Liver (tissue), 9 donors: ENCODE data around the gene NFATC2. TPM values are rescaled to one million over a fixed set of nuclear protein-coding genes. Genes with fewer than 3 reads are reported as not detected.
A peak's percentile ranks its signal among the peaks of the same experiment; 100 is the strongest.

ENCODE experiments used
- DNase-seq: peaks from one replicate; pipeline ENCODE4 v3.0.0-alpha.2; 2017; ENCODE audit warnings: low spot score
- H3K27ac ChIP-seq, 2 donors: one replicate each; pipeline ENCODE4 v1.7.0; 2013; ENCODE audit warnings: inconsistent platforms in 2 of 2, low read length in 2 of 2, control low read depth in 1 of 2, low read depth in 1 of 2, mild to moderate bottlenecking in 1 of 2
- H3K27me3 ChIP-seq, 4 donors: one replicate each; pipeline versions ENCODE4 v1.6.1 to v1.7.0; 2013; ENCODE audit warnings: low read length in 3 of 4, inconsistent platforms in 1 of 4, mild to moderate bottlenecking in 1 of 4, moderate library complexity in 1 of 4; ENCODE audit not compliant: control insufficient read depth in 4 of 4, insufficient read depth in 4 of 4
- H3K36me3 ChIP-seq, 4 donors: one replicate each; pipeline versions ENCODE4 v1.6.1 to v1.7.0; 2013; ENCODE audit warnings: low read length in 3 of 4, mild to moderate bottlenecking in 3 of 4, low read depth in 1 of 4, moderate library complexity in 1 of 4; ENCODE audit not compliant: control insufficient read depth in 4 of 4, insufficient read depth in 3 of 4
- H3K4me1 ChIP-seq, 4 donors: one replicate each; pipeline versions ENCODE4 v1.6.1 to v1.7.0; 2013; ENCODE audit warnings: low read length in 3 of 4, mild to moderate bottlenecking in 3 of 4, moderate library complexity in 1 of 4; ENCODE audit not compliant: control insufficient read depth in 4 of 4, insufficient read depth in 4 of 4
- H3K4me3 ChIP-seq, 3 donors: one replicate each; pipeline versions ENCODE4 v1.6.1 to v1.7.0; 2013; ENCODE audit warnings: low read length in 3 of 3, control low read depth in 1 of 3, low read depth in 1 of 3, mild to moderate bottlenecking in 1 of 3
- H3K9ac ChIP-seq, 2 donors: one replicate each; pipeline ENCODE4 v1.7.0; 2013; ENCODE audit warnings: low read length in 2 of 2, mild to moderate bottlenecking in 2 of 2, moderate library complexity in 2 of 2, control low read depth in 1 of 2, low read depth in 1 of 2
- H3K9me3 ChIP-seq, 4 donors: one replicate each; pipeline versions ENCODE4 v1.6.1 to v1.7.0; 2013; ENCODE audit warnings: low read length in 3 of 4; ENCODE audit not compliant: control insufficient read depth in 4 of 4
- EGR1 ChIP-seq, 2 donors: IDR thresholded peaks; 2 replicates each; pipeline ENCODE4 v1.6.1; 2016 to 2018; ENCODE audit warnings: antibody characterized with exemption in 2 of 2, low read depth in 2 of 2
- FOXA1 ChIP-seq: IDR thresholded peaks from 2 replicates; pipeline ENCODE4 v1.6.1; 2016; ENCODE audit warnings: antibody characterized with exemption
- FOXA2 ChIP-seq: IDR thresholded peaks from 2 replicates; pipeline ENCODE4 v1.6.1; 2016; ENCODE audit warnings: antibody characterized with exemption
- GABPA ChIP-seq, 2 donors: IDR thresholded peaks in 1 of 2; conservative IDR thresholded peaks in 1 of 2; 2 replicates each; pipeline ENCODE4 v1.6.1; 2016; ENCODE audit warnings: antibody characterized with exemption in 2 of 2, mild to moderate bottlenecking in 1 of 2, moderate library complexity in 1 of 2
- HNF4A ChIP-seq, 2 donors: conservative IDR thresholded peaks; 2 replicates each; pipeline ENCODE4 v1.6.1; 2016; ENCODE audit warnings: antibody characterized with exemption in 2 of 2, mild to moderate bottlenecking in 2 of 2
- HNF4G ChIP-seq: IDR thresholded peaks from 2 replicates; pipeline ENCODE4 v1.6.1; 2016; ENCODE audit warnings: antibody characterized with exemption
- JUND ChIP-seq, 2 donors: IDR thresholded peaks; 2 replicates each; pipeline ENCODE4 v1.6.1; 2016; ENCODE audit warnings: antibody characterized with exemption in 2 of 2
- NR2F2 ChIP-seq: IDR thresholded peaks from 2 replicates; pipeline ENCODE4 v1.6.1; 2016; ENCODE audit warnings: antibody characterized with exemption
- RAD21 ChIP-seq, 2 donors: IDR thresholded peaks; 2 replicates each; pipeline ENCODE4 v1.6.1; 2016; ENCODE audit warnings: antibody characterized with exemption in 2 of 2, mild to moderate bottlenecking in 2 of 2
- SP1 ChIP-seq: IDR thresholded peaks from 2 replicates; pipeline ENCODE4 v1.6.1; 2018; ENCODE audit warnings: antibody characterized with exemption, mild to moderate bottlenecking
- TAF1 ChIP-seq: conservative IDR thresholded peaks from 2 replicates; pipeline ENCODE4 v1.6.1; 2016; ENCODE audit warnings: antibody characterized with exemption, mild to moderate bottlenecking
- WGBS: extraction: QIAGEN DNeasy Blood & Tissue Kit; methylation state at CpG from one replicate; pipeline ENCODE4 v1.1.7; 2013; 5-methylcytosine and 5-hydroxymethylcytosine counted together
- polyA plus RNA-seq, 2 donors: library from polyadenylated mRNA; stranded (reverse) in 1 of 2; unstranded in 1 of 2; fragments of 200-250 nt in 1 of 2; fragments of >200 nt in 1 of 2; fragmentation: Nextera tagmentation in 1 of 2; extraction: Ambion mirVana in 1 of 2; gene quantifications; one replicate each; pipeline versions ENCODE4 v1.2.1 to v1.2.3, GENCODE V29; 2013 to 2015
- total RNA-seq, 2 donors: library from RNA; depleted of rRNA; stranded (reverse); fragments of >200 nt; gene quantifications; one replicate each; pipeline ENCODE4 v1.2.3, GENCODE V29; 2014
- TF ChIP-seq, protein P1 (sequence below): IDR thresholded peaks from 2 replicates; pipeline ENCODE4 v1.6.1; 2016; ENCODE audit warnings: antibody characterized with exemption
- TF ChIP-seq, protein P2 (sequence below): IDR thresholded peaks from 2 replicates; pipeline ENCODE4 v1.6.1; 2016; ENCODE audit warnings: antibody characterized with exemption, mild to moderate bottlenecking
- TF ChIP-seq, protein P3 (sequence below): IDR thresholded peaks from 2 replicates; pipeline ENCODE4 v1.6.1; 2016; ENCODE audit warnings: antibody characterized with exemption
- TF ChIP-seq, protein P4 (sequence below): fragments of 150-350 bp; IDR thresholded peaks from 2 replicates; pipeline ENCODE4 v1.5.1; 2017; ENCODE audit warnings: improper control_type of control experiment, low read depth, low read length; ENCODE audit not compliant: missing input control
- donor health status: healthy.
- donor health status: healthy.
- donor health status: healthy.
- donor health status: healthy.
- donor health status: healthy.

Gene NFATC2
- total and polyA plus RNA-seq, 4 donors = 1.2 to 6.7 (median 2.6) TPM

DNA sequence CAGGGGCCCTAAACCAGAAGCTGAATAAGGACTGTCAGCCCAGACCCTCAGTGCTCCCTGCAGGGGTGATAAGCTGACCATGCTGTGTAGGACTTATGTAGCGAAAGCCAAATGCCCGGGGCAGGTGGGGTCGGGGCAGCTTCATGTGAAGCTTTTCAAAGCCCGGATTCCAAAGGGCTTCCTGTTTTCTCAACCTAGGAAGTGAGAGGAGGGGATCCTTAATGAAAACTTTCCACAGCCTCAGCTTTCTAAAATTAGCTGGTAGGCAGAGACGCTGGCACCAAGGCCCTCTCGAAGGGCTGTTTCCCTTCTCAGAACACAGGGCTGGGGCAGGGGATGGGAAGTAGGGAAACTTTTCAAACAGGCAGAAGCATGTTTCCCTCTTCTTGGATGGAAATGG is 148.9 kb downstream of the NFATC2 start:
- Histone ChIP-seq H3K4me1 (peaks cover 11 to 38% (median 30%) of the 10 kb centered on the region in 4 donors), H3K9ac (no peak overlapping the region), H3K9me3 (no peaks in the 10 kb centered on the region), H3K27me3 (no peaks in the 10 kb centered on the region), H3K27ac (no peak overlapping the region), H3K4me3 (no peak overlapping the region), H3K36me3 (peaks cover 0 to 4% (median under 1%) of the 10 kb centered on the region in 4 donors)
- no peak for DNase-seq
- TF ChIP-seq SP1 (peak; percentile 39), FOXA1 (no peak), RAD21 (IDR thresholded peaks at IDR 0.05) (no peak), JUND (IDR thresholded peaks at IDR 0.05) (no peak), NR2F2 (peak; percentile 87), FOXA2 (no peak), HNF4G (no peak), HNF4A (conservative IDR thresholded peaks at IDR 0.05) (no peak), TAF1 (no peak)
- TF ChIP-seq, protein P1, sequence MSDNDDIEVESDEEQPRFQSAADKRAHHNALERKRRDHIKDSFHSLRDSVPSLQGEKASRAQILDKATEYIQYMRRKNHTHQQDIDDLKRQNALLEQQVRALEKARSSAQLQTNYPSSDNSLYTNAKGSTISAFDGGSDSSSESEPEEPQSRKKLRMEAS = no peak
- TF ChIP-seq, protein P2, sequence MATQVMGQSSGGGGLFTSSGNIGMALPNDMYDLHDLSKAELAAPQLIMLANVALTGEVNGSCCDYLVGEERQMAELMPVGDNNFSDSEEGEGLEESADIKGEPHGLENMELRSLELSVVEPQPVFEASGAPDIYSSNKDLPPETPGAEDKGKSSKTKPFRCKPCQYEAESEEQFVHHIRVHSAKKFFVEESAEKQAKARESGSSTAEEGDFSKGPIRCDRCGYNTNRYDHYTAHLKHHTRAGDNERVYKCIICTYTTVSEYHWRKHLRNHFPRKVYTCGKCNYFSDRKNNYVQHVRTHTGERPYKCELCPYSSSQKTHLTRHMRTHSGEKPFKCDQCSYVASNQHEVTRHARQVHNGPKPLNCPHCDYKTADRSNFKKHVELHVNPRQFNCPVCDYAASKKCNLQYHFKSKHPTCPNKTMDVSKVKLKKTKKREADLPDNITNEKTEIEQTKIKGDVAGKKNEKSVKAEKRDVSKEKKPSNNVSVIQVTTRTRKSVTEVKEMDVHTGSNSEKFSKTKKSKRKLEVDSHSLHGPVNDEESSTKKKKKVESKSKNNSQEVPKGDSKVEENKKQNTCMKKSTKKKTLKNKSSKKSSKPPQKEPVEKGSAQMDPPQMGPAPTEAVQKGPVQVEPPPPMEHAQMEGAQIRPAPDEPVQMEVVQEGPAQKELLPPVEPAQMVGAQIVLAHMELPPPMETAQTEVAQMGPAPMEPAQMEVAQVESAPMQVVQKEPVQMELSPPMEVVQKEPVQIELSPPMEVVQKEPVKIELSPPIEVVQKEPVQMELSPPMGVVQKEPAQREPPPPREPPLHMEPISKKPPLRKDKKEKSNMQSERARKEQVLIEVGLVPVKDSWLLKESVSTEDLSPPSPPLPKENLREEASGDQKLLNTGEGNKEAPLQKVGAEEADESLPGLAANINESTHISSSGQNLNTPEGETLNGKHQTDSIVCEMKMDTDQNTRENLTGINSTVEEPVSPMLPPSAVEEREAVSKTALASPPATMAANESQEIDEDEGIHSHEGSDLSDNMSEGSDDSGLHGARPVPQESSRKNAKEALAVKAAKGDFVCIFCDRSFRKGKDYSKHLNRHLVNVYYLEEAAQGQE = no peak
- TF ChIP-seq, protein P3, sequence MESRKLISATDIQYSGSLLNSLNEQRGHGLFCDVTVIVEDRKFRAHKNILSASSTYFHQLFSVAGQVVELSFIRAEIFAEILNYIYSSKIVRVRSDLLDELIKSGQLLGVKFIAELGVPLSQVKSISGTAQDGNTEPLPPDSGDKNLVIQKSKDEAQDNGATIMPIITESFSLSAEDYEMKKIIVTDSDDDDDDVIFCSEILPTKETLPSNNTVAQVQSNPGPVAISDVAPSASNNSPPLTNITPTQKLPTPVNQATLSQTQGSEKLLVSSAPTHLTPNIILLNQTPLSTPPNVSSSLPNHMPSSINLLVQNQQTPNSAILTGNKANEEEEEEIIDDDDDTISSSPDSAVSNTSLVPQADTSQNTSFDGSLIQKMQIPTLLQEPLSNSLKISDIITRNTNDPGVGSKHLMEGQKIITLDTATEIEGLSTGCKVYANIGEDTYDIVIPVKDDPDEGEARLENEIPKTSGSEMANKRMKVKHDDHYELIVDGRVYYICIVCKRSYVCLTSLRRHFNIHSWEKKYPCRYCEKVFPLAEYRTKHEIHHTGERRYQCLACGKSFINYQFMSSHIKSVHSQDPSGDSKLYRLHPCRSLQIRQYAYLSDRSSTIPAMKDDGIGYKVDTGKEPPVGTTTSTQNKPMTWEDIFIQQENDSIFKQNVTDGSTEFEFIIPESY = no peak
- TF ChIP-seq, protein P4, sequence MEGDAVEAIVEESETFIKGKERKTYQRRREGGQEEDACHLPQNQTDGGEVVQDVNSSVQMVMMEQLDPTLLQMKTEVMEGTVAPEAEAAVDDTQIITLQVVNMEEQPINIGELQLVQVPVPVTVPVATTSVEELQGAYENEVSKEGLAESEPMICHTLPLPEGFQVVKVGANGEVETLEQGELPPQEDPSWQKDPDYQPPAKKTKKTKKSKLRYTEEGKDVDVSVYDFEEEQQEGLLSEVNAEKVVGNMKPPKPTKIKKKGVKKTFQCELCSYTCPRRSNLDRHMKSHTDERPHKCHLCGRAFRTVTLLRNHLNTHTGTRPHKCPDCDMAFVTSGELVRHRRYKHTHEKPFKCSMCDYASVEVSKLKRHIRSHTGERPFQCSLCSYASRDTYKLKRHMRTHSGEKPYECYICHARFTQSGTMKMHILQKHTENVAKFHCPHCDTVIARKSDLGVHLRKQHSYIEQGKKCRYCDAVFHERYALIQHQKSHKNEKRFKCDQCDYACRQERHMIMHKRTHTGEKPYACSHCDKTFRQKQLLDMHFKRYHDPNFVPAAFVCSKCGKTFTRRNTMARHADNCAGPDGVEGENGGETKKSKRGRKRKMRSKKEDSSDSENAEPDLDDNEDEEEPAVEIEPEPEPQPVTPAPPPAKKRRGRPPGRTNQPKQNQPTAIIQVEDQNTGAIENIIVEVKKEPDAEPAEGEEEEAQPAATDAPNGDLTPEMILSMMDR = no peak
- 70% methylated on average over 6 of the region's 6 CpGs for WGBS

DNA sequence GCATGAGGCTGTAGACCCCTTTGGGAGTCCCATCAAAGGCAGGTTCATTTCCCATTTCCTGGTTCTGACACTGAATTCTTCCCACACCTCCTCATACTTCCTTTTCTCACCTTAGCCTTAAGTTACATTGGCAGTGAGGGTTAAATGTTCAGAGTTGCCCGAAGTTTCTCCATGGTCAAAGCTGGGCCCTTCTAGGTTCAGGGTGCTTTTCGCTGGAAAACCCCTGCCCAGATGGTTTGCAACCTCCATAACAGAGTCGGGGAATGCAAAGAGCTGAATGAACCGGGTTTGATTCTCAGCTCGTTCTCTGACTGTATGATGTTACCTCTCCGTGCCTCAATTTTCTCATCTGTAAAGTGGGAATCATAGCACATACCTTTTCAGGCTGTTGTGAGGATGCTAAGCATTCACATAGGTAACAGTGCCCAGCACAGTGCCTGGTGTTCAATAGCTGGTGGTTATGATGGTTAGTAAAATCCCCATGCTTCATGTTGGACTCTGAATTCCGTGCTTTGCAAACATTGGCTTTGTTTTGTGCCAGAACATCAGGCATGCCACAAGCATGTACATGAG is 149.8 kb downstream of the NFATC2 start:
- no peak overlapping the region for H3K9ac ChIP-seq
- peaks cover 0 to 4% (median under 1%) of the 10 kb centered on the region in 4 donors for H3K36me3 ChIP-seq
- 78% methylated on average over 7 of the region's 7 CpGs for WGBS
- H3K4me1 ChIP-seq = peaks cover 6 to 31% (median 22%) of the 10 kb centered on the region in 4 donors
- H3K27me3 ChIP-seq = no peaks in the 10 kb centered on the region
- no peaks in the 10 kb centered on the region for H3K9me3 ChIP-seq
- TF ChIP-seq EGR1 (IDR thresholded peaks at IDR 0.05; ENCODE audit: low read depth in 2 of 2) (no peak), FOXA2 (no peak), FOXA1 (no peak), HNF4A (conservative IDR thresholded peaks at IDR 0.05) (no peak), HNF4G (no peak), NR2F2 (no peak), JUND (IDR thresholded peaks at IDR 0.05) (no peak), GABPA (IDR thresholded peaks at IDR 0.05 in 1 of 2, conservative IDR thresholded peaks at IDR 0.05 in 1 of 2) (no peak)
- TF ChIP-seq, protein P3 = no peak
- no peak for DNase-seq
- H3K4me3 ChIP-seq = no peak overlapping the region
- no peak overlapping the region for H3K27ac ChIP-seq
